A673 (cell line): ENCODE data around the gene LEAP2. TPM values are rescaled to one million over a fixed set of nuclear protein-coding genes. Genes with fewer than 3 reads are reported as not detected.

Experiments
- BruUV-seq: library from RNA; stranded (reverse); fragments of 400-500 nt; replicated peaks from 2 replicates; lab custom pipeline; 2021; lab: Mats Ljungman, UMichigan
- CTCF ChIA-PET: fragments of 300-600 bp; sonication (Branson Sonifier 250); formaldehyde crosslinking; loops from one replicate; lab custom pipeline; 2022; ENCODE audit warnings: antibody characterized with exemption; lab: Charles Lee
- POLR2A ChIA-PET: fragments of 300-600 bp; sonication (Branson Sonifier 250); formaldehyde crosslinking; loops from one replicate; lab custom pipeline; 2022; ENCODE audit warnings: antibody characterized with exemption; ENCODE audit not compliant: low non-redundant PET; lab: Charles Lee
- DNase-seq: peaks from one replicate; pipeline ENCODE4 v3.0.0-alpha.2; 2015; ENCODE audit warnings: low spot score
- H3K27ac ChIP-seq: fragments of 200-600 bp; sonication (generic); 2 replicates; pipeline ENCODE4 v1.5.1; 2016; ENCODE audit warnings: mixed run types, low read depth, mild to moderate bottlenecking, mixed read lengths, antibody characterized with exemption, low read length; ENCODE audit not compliant: poor library complexity, severe bottlenecking
- H3K27me3 ChIP-seq: fragments of 200-600 bp; sonication (generic); replicated peaks from 2 replicates; pipeline ENCODE4 v1.6.1; 2017; ENCODE audit warnings: mixed run types, low read depth, mild to moderate bottlenecking, mixed read lengths, antibody characterized with exemption, low read length; ENCODE audit not compliant: insufficient read depth, poor library complexity
- H3K36me3 ChIP-seq: fragments of 200-600 bp; sonication (generic); 2 replicates; pipeline ENCODE4 v1.6.1; 2016; ENCODE audit warnings: mixed run types, mild to moderate bottlenecking, mixed read lengths, antibody characterized with exemption, low read length; ENCODE audit not compliant: insufficient read depth, poor library complexity, severe bottlenecking
- H3K4me1 ChIP-seq: fragments of 200-600 bp; sonication (generic); 2 replicates; pipeline ENCODE4 v1.6.1; 2017; ENCODE audit warnings: mixed run types, mild to moderate bottlenecking, mixed read lengths, antibody characterized with exemption, low read length; ENCODE audit not compliant: insufficient read depth, poor library complexity, severe bottlenecking
- H3K4me3 ChIP-seq: fragments of 200-600 bp; sonication (generic); 2 replicates; pipeline ENCODE4 v1.5.1; 2016; ENCODE audit warnings: low read depth, mixed run types, mild to moderate bottlenecking, mixed read lengths, low read length; ENCODE audit not compliant: poor library complexity, severe bottlenecking
- H3K9me3 ChIP-seq: fragments of 200-600 bp; sonication (generic); 2 replicates; pipeline ENCODE4 v1.6.1; 2016; ENCODE audit warnings: mixed run types, low read depth, mild to moderate bottlenecking, mixed read lengths, antibody characterized with exemption, low read length; ENCODE audit not compliant: poor library complexity, severe bottlenecking
- EZH2 ChIP-seq: fragments of 200-600 bp; sonication (generic); IDR thresholded peaks from 2 replicates; pipeline ENCODE4 v1.6.1; 2017; ENCODE audit warnings: borderline replicate concordance, low read depth, mild to moderate bottlenecking, mixed read lengths, antibody characterized with exemption, low read length; ENCODE audit not compliant: poor library complexity, severe bottlenecking
- intact Hi-C: fragments of 100-400 bp; cut with micrococcal nuclease; formaldehyde crosslinking; loops from one replicate; pipeline ENCODE4 v1.10.0; 2022; ENCODE audit not compliant: unreplicated experiment
- total RNA-seq: library from RNA; stranded (reverse); gene quantifications from 2 replicates; pipeline ENCODE4 v1.2.3, GENCODE V29; 2021
- TF ChIP-seq, protein P1 (sequence below): fragments of 300-800, 200-600 bp; sonication (generic); conservative IDR thresholded peaks from 2 replicates; pipeline ENCODE4 v1.5.1; 2017; ENCODE audit warnings: low read depth, mild to moderate bottlenecking, antibody characterized with exemption, low read length, moderate library complexity, mixed read lengths

LEAP2 gene
- total RNA-seq, 1 experiment from 2014 or later: 2.9 TPM

DNA sequence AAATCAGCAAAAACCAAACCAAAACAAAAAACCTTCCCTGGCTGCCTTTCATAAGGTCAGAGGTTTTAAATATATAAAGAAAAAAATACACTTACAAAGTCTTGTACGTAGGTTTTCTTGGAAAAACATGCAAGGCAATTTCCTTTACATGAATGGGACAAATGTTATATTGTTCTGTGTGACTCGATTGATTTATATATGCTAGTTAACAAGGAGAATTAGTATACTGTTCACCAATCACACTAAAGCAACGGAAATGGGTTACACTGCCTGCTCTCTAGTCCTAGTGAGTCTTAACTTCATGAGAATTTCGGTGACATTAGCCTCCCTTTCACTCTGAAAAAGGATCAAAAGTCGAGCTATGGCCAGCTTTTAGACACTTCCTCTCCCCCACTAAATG is 12.7 kb upstream of the LEAP2 start:
- Histone ChIP-seq H3K36me3 (no peaks in the 10 kb centered on the region), H3K4me3 (no peak overlapping the region), H3K9me3 (no peaks in the 10 kb centered on the region), H3K27ac (no peak overlapping the region), H3K27me3 (no peaks in the 10 kb centered on the region), H3K4me1 (peaks cover 4% of the 10 kb centered on the region)
- BruUV-seq: no TSS peak
- POLR2A ChIA-PET: no interaction called here
- no peak for TF ChIP-seq EZH2
- TF ChIP-seq, protein P1, sequence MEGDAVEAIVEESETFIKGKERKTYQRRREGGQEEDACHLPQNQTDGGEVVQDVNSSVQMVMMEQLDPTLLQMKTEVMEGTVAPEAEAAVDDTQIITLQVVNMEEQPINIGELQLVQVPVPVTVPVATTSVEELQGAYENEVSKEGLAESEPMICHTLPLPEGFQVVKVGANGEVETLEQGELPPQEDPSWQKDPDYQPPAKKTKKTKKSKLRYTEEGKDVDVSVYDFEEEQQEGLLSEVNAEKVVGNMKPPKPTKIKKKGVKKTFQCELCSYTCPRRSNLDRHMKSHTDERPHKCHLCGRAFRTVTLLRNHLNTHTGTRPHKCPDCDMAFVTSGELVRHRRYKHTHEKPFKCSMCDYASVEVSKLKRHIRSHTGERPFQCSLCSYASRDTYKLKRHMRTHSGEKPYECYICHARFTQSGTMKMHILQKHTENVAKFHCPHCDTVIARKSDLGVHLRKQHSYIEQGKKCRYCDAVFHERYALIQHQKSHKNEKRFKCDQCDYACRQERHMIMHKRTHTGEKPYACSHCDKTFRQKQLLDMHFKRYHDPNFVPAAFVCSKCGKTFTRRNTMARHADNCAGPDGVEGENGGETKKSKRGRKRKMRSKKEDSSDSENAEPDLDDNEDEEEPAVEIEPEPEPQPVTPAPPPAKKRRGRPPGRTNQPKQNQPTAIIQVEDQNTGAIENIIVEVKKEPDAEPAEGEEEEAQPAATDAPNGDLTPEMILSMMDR: no peak
- DNase-seq: no peak
- intact Hi-C loops: loop anchor here (10.0 kb wide), 1 partner anchor 336 kb away; no protein-coding TSS in a partner anchor
- CTCF ChIA-PET: no interaction called here

DNA sequence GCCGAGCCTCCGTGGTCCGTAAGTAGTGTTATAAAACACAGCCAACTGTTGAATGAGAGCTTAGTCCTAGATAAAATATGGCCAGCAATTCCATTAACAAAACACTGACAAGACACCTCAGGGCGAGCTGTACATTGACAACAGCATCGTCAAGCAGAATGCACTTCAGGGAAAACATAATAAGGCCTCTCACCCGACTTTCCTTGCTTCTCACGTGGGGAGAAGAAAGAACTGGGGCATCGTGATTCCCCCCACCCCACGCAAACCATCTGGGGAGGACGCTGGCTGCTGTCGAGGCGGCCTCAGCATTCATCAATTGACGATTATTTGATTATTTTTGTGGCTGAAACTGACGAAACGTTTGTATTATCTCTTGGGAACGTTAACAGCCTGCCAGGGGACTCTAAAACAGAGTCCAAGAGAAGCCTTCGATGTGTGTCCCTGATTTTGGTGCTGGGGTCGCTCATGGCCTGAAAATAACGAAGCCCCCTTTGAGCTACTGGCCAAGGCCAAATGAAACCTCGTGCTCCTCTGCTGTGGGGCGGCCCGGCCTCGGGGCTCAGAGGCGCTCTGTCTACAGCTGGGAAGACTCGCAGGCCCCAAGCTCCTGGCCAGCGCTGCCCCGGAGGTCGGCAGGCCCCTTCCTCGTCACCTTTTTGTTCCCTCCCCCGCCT is 7.7 kb upstream of the LEAP2 start:
- BruUV-seq: TSS peak; percentile 93
- POLR2A ChIA-PET: no interaction called here
- peak overlapping the region; percentile 94 for H3K27ac ChIP-seq
- CTCF ChIA-PET: interaction anchor here (0.9 kb wide), 1 partner anchor 479 kb away, joined by 3 read pairs; no protein-coding TSS in a partner anchor
- no peaks in the 10 kb centered on the region for H3K27me3 ChIP-seq
- no peak for TF ChIP-seq EZH2
- TF ChIP-seq, protein P1: no peak
- peaks cover 12% of the 10 kb centered on the region for H3K4me1 ChIP-seq
- no peak for DNase-seq
- H3K36me3 ChIP-seq: peaks cover 33% of the 10 kb centered on the region
- no peaks in the 10 kb centered on the region for H3K9me3 ChIP-seq
- peak overlapping the region; percentile 77 for H3K4me3 ChIP-seq
- intact Hi-C loops: loop anchor here (10.0 kb wide), 1 partner anchor 341 kb away; no protein-coding TSS in a partner anchor

DNA sequence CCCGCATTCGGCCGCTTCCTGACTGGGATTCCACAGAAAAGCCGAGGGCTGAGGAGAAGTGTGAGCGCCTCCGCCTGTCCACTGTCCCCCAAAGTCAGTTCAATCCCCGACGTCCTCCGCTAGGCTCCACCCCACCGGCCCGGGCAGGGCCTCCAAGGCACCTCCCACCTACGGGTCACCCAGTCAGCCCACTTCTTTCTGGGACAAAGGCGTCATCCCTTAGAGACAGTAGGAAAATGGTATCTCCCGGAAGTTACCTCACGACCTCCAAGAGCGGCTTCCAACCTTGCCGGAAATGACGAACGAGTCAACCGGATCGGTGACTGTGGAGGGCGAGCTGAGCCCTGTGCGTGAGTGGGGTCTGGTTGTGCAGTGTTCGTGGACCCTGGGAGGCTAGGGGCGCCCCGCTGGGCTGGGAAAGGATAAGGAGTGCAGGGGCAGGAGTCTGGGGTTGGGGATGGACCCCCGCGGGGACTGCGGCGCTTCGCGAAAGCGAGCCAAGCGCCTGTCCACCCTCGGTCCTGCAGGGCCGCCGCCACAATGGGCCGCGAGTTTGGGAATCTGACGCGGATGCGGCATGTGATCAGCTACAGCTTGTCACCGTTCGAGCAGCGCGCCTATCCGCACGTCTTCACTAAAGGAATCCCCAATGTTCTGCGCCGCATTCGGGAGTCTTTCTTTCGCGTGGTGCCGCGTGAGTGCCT is 7.0 kb upstream of the LEAP2 start, which contains the start of the genes GDF9 and UQCRQ:
Gene GDF9, minus strand, starts transcription at position 128 of the 704 bp plus-strand sequence. CDS start 1,936 bp downstream, outside the sequence.
Gene UQCRQ, plus strand, starts transcription at position 301 of the 704 bp plus-strand sequence. Its CDS starts 240 bp downstream, at position 541.
- intact Hi-C loops: loop anchor here (10.0 kb wide), 1 partner anchor 342 kb away; no protein-coding TSS in a partner anchor
- Histone ChIP-seq H3K9me3 (no peaks in the 10 kb centered on the region), H3K27ac (peak within 1 kb of the TSS; percentile 94), H3K36me3 (peaks cover 33% of the 10 kb centered on the region), H3K4me3 (peak within 1 kb of the TSS; percentile 77), H3K4me1 (peaks cover 12% of the 10 kb centered on the region), H3K27me3 (no peaks in the 10 kb centered on the region)
- no TSS peak for BruUV-seq
- ChIA-PET POLR2A (no interaction called here), CTCF (interaction anchor here (0.9 kb wide), 1 partner anchor 480 kb away, joined by 3 read pairs; no protein-coding TSS in a partner anchor)
- DNase-seq: peak; percentile 99
- TF ChIP-seq, protein P1: 0 out of 2 replicates have a peak, but pooled peaks have one; percentile 27
- TF ChIP-seq EZH2: no peak
